K562 (cell line): Measurements from ENCODE around the gene SF3B3. TPM values are rescaled to one million over a fixed set of nuclear protein-coding genes. Genes with fewer than 3 reads are reported as not detected.
A peak's percentile ranks its signal among the peaks of the same experiment; 100 is the strongest.

ENCODE experiments used
- AFF1 ChIP-seq, 2 experiments: fragments of 450-650 bp; IDR thresholded peaks; 2 replicates each; pipeline ENCODE4 v1.6.1; 2018; ENCODE audit warnings: mild to moderate bottlenecking in 2 of 2, low read depth in 1 of 2; ENCODE audit not compliant: partially characterized antibody in 2 of 2
- ATF1 ChIP-seq, 2 experiments: fragments of 450-650 bp in 1 of 2; IDR thresholded peaks; 2 replicates each; pipeline ENCODE4 v1.6.1; 2016; ENCODE audit warnings: missing compliant biosample characterization in 1 of 2, missing genetic modification characterization in 1 of 2
- CXXC5 ChIP-seq: fragments of 250-450 bp; sonication (Bioruptor Pico); IDR thresholded peaks from 2 replicates; pipeline ENCODE4 v1.8.0; 2022; ENCODE audit warnings: inconsistent platforms, mild to moderate bottlenecking, moderate library complexity
- HDAC1 ChIP-seq, 2 experiments: fragments of 450-650 bp; IDR thresholded peaks; 2 replicates each; pipeline ENCODE4 v1.6.1; 2016 to 2017; ENCODE audit warnings: inconsistent platforms in 1 of 2, mild to moderate bottlenecking in 1 of 2, moderate library complexity in 1 of 2
- KDM5B ChIP-seq: fragments of 200-600 bp; sonication (generic); IDR thresholded peaks from 2 replicates; pipeline ENCODE4 v1.6.1; 2012; ENCODE audit warnings: low read depth, mild to moderate bottlenecking, moderate library complexity, low read length, control low read depth, inconsistent platforms; ENCODE audit not compliant: insufficient replicate concordance
- KLF10 ChIP-seq: fragments of 250-450 bp; sonication (Bioruptor Pico); IDR thresholded peaks from 2 replicates; pipeline ENCODE4 v1.6.1; 2021; ENCODE audit warnings: matching md5 sums
- NUFIP1 ChIP-seq: fragments of 450-650 bp; IDR thresholded peaks from 2 replicates; pipeline ENCODE4 v1.6.1; 2018; ENCODE audit not compliant: partially characterized antibody
- POLR2H ChIP-seq: IDR thresholded peaks from 2 replicates; pipeline ENCODE4 v1.6.1; 2016; ENCODE audit warnings: missing genetic modification characterization, low read depth, mild to moderate bottlenecking, control low read depth, missing compliant biosample characterization, moderate library complexity
- PRMT5 ChIP-seq: sonication (generic); formaldehyde crosslinking; IDR thresholded peaks from 2 replicates; pipeline ENCODE4 v1.5.0; 2020; ENCODE audit warnings: missing genetic modification reagents
- SIN3A ChIP-seq, 2 experiments: fragments of 150-350 bp in 1 of 2; IDR thresholded peaks; 2 replicates each; pipeline ENCODE4 v1.6.1; 2011 to 2016; ENCODE audit warnings: borderline replicate concordance in 2 of 2, low read depth in 2 of 2, low read length in 2 of 2, mild to moderate bottlenecking in 2 of 2, moderate library complexity in 2 of 2; ENCODE audit not compliant: control insufficient read depth in 1 of 2
- SNIP1 ChIP-seq: fragments of 450-650 bp; IDR thresholded peaks from 2 replicates; pipeline ENCODE4 v1.7.1; 2017; ENCODE audit warnings: low read depth, mild to moderate bottlenecking
- TCFL5 ChIP-seq: fragments of 250-450 bp; sonication (Bioruptor Pico); conservative IDR thresholded peaks from 2 replicates; pipeline ENCODE4 v1.6.1; 2021; ENCODE audit warnings: mild to moderate bottlenecking, moderate library complexity, matching md5 sums
- USF1 ChIP-seq: sonication (generic); formaldehyde crosslinking; IDR thresholded peaks from 2 replicates; pipeline ENCODE4 v1.9.0; 2022; ENCODE audit warnings: mild to moderate bottlenecking, missing genetic modification reagents
- ZSCAN29 ChIP-seq: fragments of 450-650 bp; IDR thresholded peaks from 2 replicates; pipeline ENCODE4 v1.6.1; 2017
- polyA plus RNA-seq, 8 experiments: library from polyadenylated mRNA; depleted of rRNA in 4 of 8; stranded (reverse) in 5 of 8; unstranded in 3 of 8; fragments of >200 nt; fragmentation: Nextera tagmentation in 2 of 8; fragmentation: Illumina TruSeq in 1 of 8; extraction: Ambion mirVana in 2 of 8; extraction: Trizol in 1 of 8; gene quantifications; 2 replicates each; pipeline versions ENCODE4 v1.2.1 to v1.2.3, GENCODE V29; 2011 to 2014; ENCODE audit warnings: inconsistent platforms in 1 of 8, missing spikeins in 1 of 8
- total RNA-seq, 7 experiments: library from RNA; depleted of rRNA in 6 of 7; stranded (reverse); fragments of >200 nt in 6 of 7; fragmentation: Illumina TruSeq in 2 of 7; extraction: Trizol in 2 of 7; gene quantifications; 2 replicates each; pipeline versions ENCODE4 v1.2.1 to v1.2.3, GENCODE V29; 2011 to 2021; ENCODE audit warnings: low replicate concordance in 1 of 7
- TF ChIP-seq, protein P1 (sequence below): fragments of 450-650 bp; IDR thresholded peaks from 2 replicates; pipeline ENCODE4 v1.6.1; 2016; ENCODE audit warnings: borderline replicate concordance

Gene SF3B3
- total and polyA plus RNA-seq, 9 of the 15 experiments (the other 6 are each of a cell fraction or from before 2014, with no cell fraction given): 98.9 to 546 (median 221) TPM

DNA sequence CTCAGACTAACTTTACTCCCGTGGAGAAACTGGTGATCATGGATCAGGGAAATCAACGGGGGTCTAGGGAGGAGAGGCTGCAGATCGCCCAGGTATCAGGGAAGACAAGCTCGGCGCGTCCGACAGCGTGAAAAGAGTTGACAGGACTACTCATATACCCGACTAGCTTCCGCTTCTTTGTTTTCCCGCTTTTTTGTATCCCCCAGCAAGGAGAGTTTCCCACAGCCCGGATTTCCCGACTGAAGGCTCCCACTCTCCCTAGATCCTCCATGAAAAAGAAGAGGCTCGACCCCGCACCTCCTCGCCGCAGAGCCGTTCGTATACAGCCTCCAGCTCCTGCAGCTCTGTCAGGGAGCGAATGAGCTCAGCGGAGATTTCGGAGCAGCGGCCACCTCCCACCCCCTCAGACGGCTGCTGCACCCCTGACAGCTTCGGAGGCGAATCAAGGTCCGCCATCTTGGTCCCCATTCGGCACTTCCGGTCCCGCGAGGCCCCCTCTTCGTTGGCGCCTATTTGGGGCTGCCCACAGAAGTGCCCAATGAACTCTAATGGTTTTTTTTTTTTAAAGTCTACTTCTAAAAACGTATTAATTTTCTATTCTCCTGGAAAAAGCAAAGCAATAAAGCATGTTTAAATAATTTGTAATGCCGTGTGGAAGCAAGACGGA is 407 bp upstream of the SF3B3 start, which contains the start of gene COG4 (continued):
- TF ChIP-seq NUFIP1 (no peak), PRMT5 (CRISPR knock-in tag) (no peak), TCFL5 (no peak), ATF1 (CRISPR knock-in tag; IDR thresholded peaks at IDR 0.05) (no peak), ATF1 (tag; IDR thresholded peaks at IDR 0.05) (peak; percentile 74), POLR2H (tag) (no peak), HDAC1 (IDR thresholded peaks at IDR 0.05) (peak in 1 of 2 experiments; percentile 82; a peak in 2 of 4 replicates), ZSCAN29 (no peak), USF1 (CRISPR knock-in tag) (no peak), SIN3A (IDR thresholded peaks at IDR 0.05; ENCODE audit: borderline replicate concordance in 2 of 2, control insufficient read depth in 1 of 2, low read depth in 2 of 2, low read length in 2 of 2) (peak; percentile 66 to 93; a peak in 3 of 4 replicates), CXXC5 (CRISPR knock-in tag) (peak; percentile 48; the same call in 1 of the 2 replicates), SNIP1 (no peak), KDM5B (peak; percentile 91), AFF1 (IDR thresholded peaks at IDR 0.05; ENCODE audit: low read depth in 1 of 2, partially characterized antibody in 2 of 2) (peak in 1 of 2 experiments; percentile 31), KLF10 (CRISPR knock-in tag) (no peak)
- TF ChIP-seq, protein P1, sequence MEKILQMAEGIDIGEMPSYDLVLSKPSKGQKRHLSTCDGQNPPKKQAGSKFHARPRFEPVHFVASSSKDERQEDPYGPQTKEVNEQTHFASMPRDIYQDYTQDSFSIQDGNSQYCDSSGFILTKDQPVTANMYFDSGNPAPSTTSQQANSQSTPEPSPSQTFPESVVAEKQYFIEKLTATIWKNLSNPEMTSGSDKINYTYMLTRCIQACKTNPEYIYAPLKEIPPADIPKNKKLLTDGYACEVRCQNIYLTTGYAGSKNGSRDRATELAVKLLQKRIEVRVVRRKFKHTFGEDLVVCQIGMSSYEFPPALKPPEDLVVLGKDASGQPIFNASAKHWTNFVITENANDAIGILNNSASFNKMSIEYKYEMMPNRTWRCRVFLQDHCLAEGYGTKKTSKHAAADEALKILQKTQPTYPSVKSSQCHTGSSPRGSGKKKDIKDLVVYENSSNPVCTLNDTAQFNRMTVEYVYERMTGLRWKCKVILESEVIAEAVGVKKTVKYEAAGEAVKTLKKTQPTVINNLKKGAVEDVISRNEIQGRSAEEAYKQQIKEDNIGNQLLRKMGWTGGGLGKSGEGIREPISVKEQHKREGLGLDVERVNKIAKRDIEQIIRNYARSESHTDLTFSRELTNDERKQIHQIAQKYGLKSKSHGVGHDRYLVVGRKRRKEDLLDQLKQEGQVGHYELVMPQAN: peak; percentile 71; the same call in 1 of the 2 replicates
